NCI-H1417 (cell line): ENCODE data around the gene NPHP4.
"Not testable (repeated sequence)": the region's sequence is repeated elsewhere in the genome, so short reads cannot be mapped to it uniquely, and the experiment has no call there.

ENCODE experiments used
- DNase-seq, 3 experiments: peaks; one replicate each; lab custom pipeline; 2025; lab: John Stamatoyannopoulos, UW

NPHP4 gene

GRCh38 chr1:5855196-5855897 is 136.9 kb downstream of the NPHP4 start:
- no peak for DNase-seq

GRCh38 chr1:5854754-5855153 is 137.5 kb downstream of the NPHP4 start:
- DNase-seq = no peak

GRCh38 chr1:5853858-5854257 is 138.4 kb downstream of the NPHP4 start:
- DNase-seq = not testable (repeated sequence)

DNA sequence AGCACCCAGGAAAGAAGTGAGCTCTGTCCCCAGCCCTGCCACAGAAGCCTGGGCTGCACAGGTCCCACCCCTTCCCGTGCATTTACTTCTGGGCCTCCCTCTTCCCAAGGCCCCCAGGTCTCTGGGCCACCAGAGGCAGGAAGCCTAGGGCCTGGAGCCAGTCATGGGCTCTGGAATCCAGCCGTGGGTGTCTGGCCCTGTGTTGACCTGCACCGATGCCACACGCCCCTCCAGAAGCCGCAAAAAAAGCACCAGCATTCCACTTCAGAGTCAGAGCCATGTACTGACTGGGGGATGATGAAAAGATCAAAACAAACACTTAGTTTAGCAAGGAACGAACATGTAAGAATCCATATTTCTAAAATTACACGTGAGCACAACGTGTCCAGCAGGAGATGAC is 141.7 kb downstream of the NPHP4 start:
- DNase-seq = no peak

GRCh38 chr1:5849550-5849949 is 142.7 kb downstream of the NPHP4 start:
- peak in 1 of 3 experiments; percentile 15 for DNase-seq

DNA sequence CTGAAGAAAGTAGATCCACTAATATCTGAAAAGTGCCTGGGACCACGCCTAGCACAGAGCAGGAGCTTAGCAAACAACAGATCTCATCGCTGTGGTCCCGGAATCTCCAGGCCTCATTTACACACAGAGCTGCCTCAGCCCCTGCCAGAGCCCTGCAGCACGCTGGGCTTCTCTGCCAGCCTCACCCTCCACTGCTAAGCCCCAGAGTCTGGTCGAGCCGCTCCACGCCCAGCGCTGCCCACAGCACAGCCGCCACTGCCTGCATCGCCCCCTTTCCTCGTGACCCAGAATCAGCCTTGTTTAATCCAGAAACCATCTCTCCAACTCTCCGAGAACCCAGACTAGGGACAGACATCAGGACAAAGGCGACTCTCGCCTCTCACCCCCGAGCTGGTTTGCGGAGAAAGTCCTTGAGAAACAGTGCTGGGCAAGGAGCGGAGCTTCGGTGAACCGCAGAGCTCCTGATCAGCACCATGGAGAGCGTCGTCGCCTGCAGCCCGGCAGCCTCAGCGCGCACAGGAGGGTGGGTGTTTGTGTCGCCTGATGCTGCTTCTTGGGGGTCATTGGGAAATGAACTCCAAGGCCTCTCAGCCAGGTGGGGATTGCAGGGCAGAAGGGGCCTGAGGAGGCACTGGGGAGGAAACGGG is 145.1 kb downstream of the NPHP4 start:
- no peak for DNase-seq

GRCh38 chr1:5845376-5845775 is 146.8 kb downstream of the NPHP4 start:
- no peak for DNase-seq

DNA sequence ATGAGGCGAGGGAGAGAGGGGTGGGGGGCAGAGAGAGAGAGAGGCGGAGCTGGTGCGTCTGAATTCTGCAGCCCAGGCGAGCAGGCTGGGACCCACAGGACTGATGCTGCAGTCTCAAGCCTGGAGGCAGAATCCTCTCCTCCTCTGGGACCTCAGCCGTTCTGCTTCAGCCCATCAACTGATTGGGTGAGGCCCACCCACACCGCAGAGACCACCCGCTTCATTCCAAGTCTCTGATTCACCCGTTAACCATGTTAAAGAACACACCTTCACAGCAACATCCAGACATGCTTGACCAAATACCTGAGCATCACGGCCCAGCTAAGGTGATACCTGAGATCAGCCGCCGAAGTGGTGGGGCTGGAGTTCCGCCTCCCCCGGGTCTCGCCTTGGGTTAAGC is 147.8 kb downstream of the NPHP4 start:
- DNase-seq = no peak

DNA sequence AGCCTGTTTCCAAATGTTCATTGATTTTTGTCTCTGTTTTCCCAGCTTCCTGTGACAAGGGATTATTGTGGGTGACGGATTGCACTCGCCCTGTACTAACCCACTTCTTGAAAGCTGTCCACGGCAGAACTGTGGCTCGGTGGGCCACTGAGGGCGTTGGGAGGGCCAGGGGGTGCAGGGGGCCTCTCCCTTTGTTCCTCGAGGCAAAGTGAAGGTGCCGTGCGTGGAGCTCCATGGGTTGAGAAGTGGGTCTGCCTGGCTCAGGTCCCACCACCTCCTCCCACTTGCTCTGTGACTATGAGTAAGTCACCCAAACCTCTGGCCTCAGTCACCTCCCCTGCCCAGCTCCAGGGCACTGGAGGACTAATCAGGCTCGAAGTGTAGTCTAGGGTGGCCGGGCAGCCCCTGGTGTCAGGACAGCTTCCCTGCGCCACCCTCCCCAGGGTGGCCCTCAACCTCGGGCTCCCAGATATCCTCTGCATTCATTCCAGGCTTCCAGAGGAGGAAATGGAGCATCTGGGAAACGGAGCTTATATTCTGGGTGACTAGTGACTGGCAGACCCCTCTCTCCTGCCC is 148.6 kb downstream of the NPHP4 start:
- no peak for DNase-seq

DNA sequence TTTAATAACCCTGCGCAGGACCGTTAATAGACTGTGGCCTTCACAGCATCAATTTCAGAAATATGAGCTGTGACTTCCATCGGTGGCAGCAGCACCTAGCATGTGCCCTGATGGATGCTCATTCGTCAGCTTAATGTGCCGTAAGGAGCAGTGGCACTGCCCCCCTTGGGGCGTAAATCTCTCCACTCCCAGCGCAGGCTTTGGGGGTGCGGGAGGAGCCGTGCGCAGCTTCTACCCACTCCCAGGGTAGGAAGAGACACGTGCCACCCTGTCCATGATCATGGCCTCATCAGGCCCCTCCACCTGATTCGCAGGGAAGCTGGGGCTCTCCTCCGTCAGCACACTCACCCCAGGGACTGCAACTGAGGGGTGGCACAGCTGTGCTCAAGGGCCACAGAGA is 149.5 kb downstream of the NPHP4 start:
- DNase-seq = no peak

DNA sequence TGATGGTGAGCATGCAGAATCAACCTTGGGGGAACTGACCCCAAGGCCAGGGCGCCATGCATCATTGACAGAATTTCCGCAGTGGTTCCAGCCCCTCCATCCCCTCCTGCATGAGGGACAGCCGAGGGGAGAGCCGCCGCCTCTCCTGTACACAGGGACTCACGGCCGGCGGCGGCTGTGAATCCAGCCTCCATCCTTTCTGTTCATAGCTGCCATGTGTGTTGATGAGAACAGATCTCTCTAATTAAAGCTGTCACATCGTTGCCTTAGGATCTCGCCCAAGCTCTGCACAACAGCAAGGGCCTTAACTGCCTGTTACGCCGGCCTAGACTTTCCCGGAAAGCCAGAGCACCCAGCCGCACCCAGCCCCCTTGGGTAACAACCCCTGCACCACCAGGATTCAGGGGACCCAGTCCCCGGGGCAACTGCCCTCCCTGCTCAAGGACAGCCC is 151.6 kb downstream of the NPHP4 start:
- DNase-seq = no peak

DNA sequence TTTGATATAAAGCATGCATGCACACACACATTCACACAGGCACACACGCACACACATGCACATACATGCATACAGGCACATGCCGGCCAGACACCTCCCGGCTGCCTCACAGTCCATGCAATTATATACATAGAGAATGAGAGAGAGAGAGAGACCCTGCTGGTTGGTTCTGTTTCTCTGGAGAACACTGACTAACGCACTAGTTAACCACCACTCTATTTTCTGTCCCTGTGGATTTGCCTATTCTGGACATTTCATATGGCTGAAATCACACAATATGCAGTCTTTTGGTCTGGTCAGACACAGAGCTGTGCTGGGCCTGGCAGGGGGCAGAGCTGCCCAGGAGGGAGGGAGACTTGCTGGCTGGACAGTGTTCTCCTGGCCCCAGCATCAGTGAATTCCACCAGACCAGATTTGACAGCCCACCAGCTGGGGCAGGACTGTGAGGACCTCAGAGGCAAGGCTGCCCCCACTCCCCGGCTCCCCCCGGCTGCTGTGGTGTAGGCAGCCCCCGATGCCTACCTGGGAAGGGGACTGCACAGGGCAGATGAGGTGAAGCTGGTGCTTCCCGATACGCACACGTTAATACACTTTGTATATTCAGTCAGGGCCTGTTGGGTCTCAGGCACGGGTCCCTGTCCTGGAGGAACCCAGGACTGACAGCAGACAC is 152.2 kb downstream of the NPHP4 start:
- DNase-seq = no peak

DNA sequence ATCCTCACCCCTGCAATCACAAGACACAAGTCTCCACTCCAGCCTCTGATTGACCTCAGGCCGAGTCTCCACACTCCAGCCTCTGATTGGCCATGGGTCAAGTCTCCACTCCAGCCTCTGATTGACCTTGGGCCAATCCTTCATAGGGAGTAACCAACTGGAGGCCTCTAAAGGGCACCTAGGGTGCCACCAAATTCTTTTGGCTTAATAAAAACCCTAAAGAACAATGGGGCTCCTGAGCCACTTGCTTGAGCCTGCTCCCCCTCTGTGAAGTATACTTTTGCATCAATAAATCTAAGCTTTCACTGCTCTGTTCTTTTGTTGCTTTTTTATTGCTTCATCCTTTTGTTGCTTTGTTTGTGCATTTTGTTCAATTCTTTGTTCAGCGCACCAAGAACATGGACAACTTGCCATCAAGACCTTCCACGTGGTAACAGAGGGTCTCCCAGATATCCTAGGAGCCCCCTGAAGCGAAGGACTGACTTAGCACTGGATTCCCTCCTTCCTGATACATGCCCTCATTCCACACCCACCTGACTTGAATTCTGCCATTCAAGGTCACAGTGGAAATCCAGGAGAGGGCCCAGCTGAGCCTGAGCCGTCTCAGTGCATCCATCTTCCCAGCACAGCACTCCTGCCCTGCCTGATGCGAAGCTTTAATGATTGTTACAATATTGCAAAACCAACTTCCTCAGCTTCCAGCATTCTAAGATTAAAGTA is 152.9 kb downstream of the NPHP4 start:
- DNase-seq = no peak

DNA sequence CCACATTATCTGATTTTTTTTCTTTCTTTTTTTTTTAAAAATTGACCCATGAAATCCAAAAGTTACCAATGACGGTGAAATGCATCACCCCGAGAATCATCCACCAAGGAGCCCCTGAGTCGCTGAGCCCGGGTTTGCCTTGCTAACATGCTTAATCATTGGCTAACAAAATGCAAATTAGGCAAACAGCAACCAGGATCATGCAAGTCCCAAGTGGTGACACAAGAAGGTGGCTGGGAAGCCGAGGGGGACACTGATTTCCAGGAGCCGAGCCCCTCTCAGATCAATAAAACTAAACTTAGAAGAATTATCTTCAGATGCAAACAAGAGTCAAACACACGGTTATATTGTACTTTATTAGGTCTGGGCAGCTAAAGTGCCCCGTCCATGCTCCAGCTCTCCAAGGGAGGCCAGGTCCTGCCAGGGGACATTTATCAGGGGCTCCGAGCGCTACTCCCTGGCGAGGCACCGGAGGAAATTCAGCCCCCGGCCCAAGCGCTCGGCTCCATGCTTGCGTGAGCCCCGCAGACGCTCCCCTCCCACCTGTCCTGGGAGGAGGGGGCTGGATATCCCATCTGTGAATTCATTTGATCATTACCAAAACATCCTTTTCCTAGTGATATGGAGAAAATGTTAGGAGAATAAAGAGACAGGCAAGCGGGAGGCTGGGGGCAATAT is 154.1 kb downstream of the NPHP4 start:
- DNase-seq = no peak

DNA sequence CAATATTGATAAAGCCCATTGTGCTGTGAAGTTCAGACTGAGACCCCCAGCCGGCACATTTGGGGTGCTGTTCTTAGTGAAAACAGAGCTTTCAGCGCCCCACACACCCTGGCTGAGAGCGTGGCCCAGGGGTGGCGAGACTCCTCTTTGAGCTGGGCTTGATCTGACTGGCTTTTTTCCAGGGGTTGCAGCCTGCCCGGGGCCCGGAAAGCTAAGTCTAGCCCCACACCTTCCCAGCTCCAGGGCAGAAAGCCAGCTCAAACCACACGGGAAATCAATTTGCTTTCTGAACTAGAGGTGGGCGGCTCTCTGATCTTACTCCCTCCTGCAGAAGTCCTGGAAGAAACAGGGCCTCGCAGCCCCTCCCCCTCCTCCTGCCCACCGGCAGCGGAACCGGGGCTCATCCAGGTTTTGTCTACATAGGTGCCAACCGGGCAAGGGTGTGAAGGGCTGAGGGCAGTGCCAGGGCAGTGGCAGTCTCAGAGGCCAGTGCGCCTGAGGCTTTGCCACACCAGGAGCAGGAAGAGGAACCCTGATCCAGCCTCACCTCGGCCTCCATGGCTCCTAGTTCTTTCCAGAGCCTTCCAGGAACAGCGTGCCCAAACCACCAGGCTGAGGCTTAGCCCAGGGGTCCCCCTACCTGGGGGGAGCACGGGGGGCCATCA is 155.3 kb downstream of the NPHP4 start:
- no peak for DNase-seq

DNA sequence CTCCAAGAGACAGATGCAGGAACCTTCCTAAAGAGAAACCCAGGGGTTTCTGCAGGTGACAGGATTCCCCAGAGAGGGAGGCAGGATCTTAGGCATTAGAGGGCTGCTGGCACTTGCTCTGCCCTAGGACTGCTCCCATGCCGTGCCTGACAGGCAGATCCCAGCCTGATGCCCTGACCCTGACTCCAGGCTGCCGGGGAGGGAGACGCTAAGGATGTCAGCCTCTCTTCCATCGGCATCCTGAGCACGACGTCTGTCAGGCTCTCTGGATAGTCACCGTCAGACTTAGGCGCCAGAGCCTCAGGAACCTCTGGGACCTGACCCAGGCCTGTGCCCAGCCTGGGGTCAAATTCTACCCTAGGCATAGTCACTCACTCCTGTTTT is 157.1 kb downstream of the NPHP4 start:
- DNase-seq = no peak

DNA sequence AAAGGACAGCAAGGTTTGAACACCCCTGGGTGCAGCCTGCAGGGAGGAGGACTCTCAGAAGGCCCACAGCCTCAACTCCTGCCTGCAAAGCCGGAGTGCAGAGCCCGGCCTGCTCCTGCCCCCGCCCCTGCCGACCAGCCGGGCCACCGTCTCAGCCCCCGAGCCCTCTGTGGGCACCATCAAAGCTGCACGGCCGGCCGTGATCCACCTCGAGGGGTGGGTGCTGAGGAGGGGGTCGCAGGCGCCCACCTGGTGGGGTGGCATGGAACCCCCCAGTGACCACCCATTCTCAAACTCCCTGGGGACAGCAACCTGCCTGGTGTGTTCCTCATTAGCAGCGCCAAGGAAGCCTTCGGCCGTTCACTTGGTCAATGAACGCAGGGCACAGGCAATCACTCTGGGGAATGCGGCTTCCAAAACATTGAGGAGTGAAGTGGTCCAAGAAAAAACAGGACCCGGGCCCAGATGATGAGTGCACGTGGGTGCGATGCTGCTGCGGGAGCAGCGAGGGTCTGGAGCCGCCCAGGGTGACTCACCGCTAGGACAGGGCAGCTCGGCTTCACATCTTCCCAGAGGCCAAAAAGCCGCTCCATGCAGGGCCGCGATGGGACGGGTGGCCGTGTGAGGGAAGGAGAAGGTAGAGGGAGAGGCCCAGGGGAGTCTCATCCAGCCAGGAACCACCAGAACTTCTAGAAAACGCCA is 157.6 kb downstream of the NPHP4 start:
- DNase-seq = no peak

DNA sequence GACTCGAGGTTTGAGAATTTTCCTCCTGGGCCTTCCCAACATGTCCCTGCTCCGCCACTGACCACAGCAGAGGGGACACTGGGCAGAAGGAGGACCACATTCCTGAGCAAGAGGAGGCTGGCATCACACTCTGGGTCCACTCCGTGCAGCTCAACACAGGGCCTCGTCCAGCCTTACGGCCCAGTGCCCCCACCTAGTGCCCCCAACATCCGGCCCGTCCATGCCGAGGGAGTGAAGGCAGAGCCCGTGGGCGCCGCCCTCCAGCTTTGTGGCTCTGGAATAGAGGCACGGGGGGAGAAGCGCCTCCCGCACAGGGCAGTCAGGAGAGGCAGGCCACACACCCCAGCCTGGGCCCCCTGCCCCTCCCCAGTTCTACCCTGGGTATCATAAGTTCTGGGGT is 158.3 kb downstream of the NPHP4 start:
- DNase-seq = no peak

DNA sequence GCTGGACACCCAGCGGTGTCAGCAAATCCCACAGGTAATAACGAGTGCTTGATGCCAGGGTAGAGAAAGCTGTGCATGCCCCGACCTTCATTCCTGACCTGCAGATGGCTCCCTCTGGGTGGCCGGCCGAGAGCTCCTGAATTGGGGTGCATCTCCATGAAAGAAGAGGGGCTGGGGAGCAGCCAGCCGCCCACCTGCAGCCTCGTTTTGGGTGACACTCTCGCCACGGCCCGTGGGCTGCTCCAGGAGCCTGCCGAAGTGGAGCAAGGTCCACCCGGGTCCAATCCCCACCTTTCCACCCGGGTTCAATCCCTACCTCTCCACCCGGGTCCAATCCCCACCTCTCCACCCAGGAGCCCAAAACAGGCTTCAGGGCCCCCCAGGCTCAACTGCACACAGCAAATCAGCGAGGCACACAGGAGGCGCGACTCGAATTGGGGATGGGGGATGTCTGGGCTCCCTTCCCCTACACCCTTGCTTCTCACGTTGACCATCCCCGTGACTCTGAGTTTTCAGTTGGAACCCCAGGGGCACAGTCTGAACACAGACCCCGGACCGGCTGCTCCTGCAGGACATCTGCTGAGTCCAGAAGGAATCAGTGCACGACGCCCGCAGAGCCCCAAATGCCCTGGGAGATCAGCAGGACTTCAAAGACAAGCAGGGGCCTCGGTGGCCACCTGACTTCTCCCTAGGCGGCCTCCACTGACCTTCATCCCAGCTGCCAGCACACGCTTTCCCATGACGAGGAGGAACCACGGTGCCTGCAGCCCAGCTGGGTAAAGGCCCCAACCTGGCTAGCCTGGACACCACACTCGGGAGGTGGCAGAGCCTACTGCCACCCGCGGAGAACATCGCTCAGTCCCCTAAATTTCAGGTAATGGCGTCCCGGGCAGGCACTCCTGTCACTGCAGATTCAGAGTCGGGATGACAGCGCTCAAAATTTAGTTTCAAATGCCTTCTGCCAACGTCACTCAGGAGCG is 159.0 kb downstream of the NPHP4 start:
- no peak for DNase-seq
